Inflammatory macrophage treated with lipopolysaccharide for 4 hours (primary cell): ENCODE results near the gene PTRH1.
A peak's percentile ranks its signal among the peaks of the same experiment; 100 is the strongest.

Source experiments
- DNase-seq: peaks from one replicate; pipeline ENCODE4 v3.0.0-alpha.2; 2020

Gene PTRH1

GRCh38 chr9:127693143-127693542 lies 22.3 kb downstream of the PTRH1 start:
- DNase-seq, result no peak

GRCh38 chr9:127692071-127692470 lies 23.4 kb downstream of the PTRH1 start:
- DNase-seq, result no peak

- DNase-seq, result no peak
These were observed 24.7 kb downstream of the PTRH1 start for GRCh38 chr9:127690735-127691134.

- no peak for DNase-seq
These were observed 26.0 kb downstream of the PTRH1 start for GRCh38 chr9:127689329-127690000.

- DNase-seq, result no peak
These were observed 28.7 kb downstream of the PTRH1 start for GRCh38 chr9:127686461-127687393.

GRCh38 chr9:127684576-127684975 lies 30.9 kb downstream of the PTRH1 start:
- no peak for DNase-seq

- DNase-seq, result no peak
These were observed 31.7 kb downstream of the PTRH1 start for GRCh38 chr9:127683723-127684122.

- no peak for DNase-seq
These were observed 32.9 kb downstream of the PTRH1 start for GRCh38 chr9:127682351-127683136.

GRCh38 chr9:127680846-127681245 lies 34.6 kb downstream of the PTRH1 start:
- no peak for DNase-seq

GRCh38 chr9:127680226-127680625 lies 35.2 kb downstream of the PTRH1 start:
- no peak for DNase-seq

GRCh38 chr9:127679506-127679905 lies 36.0 kb downstream of the PTRH1 start:
- no peak for DNase-seq

GRCh38 chr9:127676638-127677037 lies 38.8 kb downstream of the PTRH1 start:
- DNase-seq, result no peak

GRCh38 chr9:127673234-127673633 lies 42.2 kb downstream of the PTRH1 start:
- DNase-seq, result no peak

- no peak for DNase-seq
These were observed 47.6 kb downstream of the PTRH1 start for GRCh38 chr9:127667906-127668305.

GRCh38 chr9:127667127-127667844 lies 48.2 kb downstream of the PTRH1 start:
- DNase-seq, result peak; percentile 7

- no peak for DNase-seq
These were observed 50.6 kb downstream of the PTRH1 start for GRCh38 chr9:127664678-127665507.

- no peak for DNase-seq
These were observed 51.2 kb downstream of the PTRH1 start for GRCh38 chr9:127664324-127664677.
